Gastroesophageal sphincter (tissue), 4 donors: ENCODE data around the gene SEMA5B. TPM values are rescaled to one million over a fixed set of nuclear protein-coding genes. Genes with fewer than 3 reads are reported as not detected.
A peak's percentile ranks its signal among the peaks of the same experiment; 100 is the strongest.

ENCODE experiments used
- ATAC-seq: fragments of 150-250 bp; one replicate; pipeline ENCODE4 v1.9.1; 2016; ENCODE audit warnings: mild to moderate bottlenecking, moderate library complexity
- H3K27ac ChIP-seq, 4 donors: fragments of 200-600 bp; sonication (generic) in 3 of 4; 1 replicate in 3 of 4; 2 replicates in 1 of 4; pipeline ENCODE4 v1.5.1; 2016 to 2019
- H3K27me3 ChIP-seq: fragments of 200-600 bp; sonication (generic); one replicate; pipeline ENCODE4 v1.5.1; 2019
- H3K36me3 ChIP-seq, 2 donors: fragments of 200-600 bp; sonication (generic); one replicate each; pipeline ENCODE4 v1.5.1; 2019; ENCODE audit warnings: control low read depth in 1 of 2
- H3K4me1 ChIP-seq, 3 donors: fragments of 200-600 bp; sonication (generic); 1 replicate in 2 of 3; 2 replicates in 1 of 3; pipeline ENCODE4 v1.5.1; 2016 to 2019; ENCODE audit warnings: control low read depth in 2 of 3
- H3K4me3 ChIP-seq, 2 donors: fragments of 200-600 bp; sonication (generic); one replicate each; pipeline ENCODE4 v1.5.1; 2019; ENCODE audit warnings: mild to moderate bottlenecking in 1 of 2, moderate library complexity in 1 of 2
- H3K9me3 ChIP-seq, 3 donors: fragments of 200-600 bp; sonication (generic); one replicate each; pipeline ENCODE4 v1.5.1; 2017 to 2019; ENCODE audit warnings: control low read depth in 2 of 3
- EP300 ChIP-seq: sonication (generic); formaldehyde crosslinking; IDR thresholded peaks from one replicate; pipeline ENCODE4 v1.6.1; 2017; ENCODE audit warnings: antibody characterized with exemption, mild to moderate bottlenecking
- POLR2A ChIP-seq, 2 donors: fragments of 450-650 bp; IDR thresholded peaks; one replicate each; pipeline ENCODE4 v1.6.1; 2017; ENCODE audit warnings: antibody characterized with exemption in 2 of 2, mild to moderate bottlenecking in 2 of 2, moderate library complexity in 1 of 2
- POLR2AphosphoS5 ChIP-seq: sonication (generic); formaldehyde crosslinking; IDR thresholded peaks from one replicate; pipeline ENCODE4 v1.6.1; 2017; ENCODE audit warnings: antibody characterized with exemption
- WGBS, 2 donors: methylation state at CpG; one replicate each; pipeline ENCODE4 v1.1.5; 2018; ENCODE audit warnings: low coverage in 1 of 2; 5-methylcytosine and 5-hydroxymethylcytosine counted together
- total RNA-seq, 4 donors: library from RNA; depleted of rRNA; stranded (reverse); fragments of >200 nt; gene quantifications; one replicate each; pipeline ENCODE4 v1.1.0, GENCODE V29; 2016
- TF ChIP-seq, protein P1 (sequence below), 4 experiments: fragments of 200-600 bp in 2 of 4; fragments of 450-650 bp in 2 of 4; sonication (generic) in 1 of 4; IDR thresholded peaks; one replicate each; pipeline ENCODE4 v1.5.1; 2017 to 2019; ENCODE audit warnings: antibody characterized with exemption in 4 of 4, mild to moderate bottlenecking in 2 of 4, moderate library complexity in 2 of 4

The SEMA5B gene
- total RNA-seq, 4 donors from 2014 or later = 0.31 to 0.69 (median 0.32) TPM; not detected in 1

DNA sequence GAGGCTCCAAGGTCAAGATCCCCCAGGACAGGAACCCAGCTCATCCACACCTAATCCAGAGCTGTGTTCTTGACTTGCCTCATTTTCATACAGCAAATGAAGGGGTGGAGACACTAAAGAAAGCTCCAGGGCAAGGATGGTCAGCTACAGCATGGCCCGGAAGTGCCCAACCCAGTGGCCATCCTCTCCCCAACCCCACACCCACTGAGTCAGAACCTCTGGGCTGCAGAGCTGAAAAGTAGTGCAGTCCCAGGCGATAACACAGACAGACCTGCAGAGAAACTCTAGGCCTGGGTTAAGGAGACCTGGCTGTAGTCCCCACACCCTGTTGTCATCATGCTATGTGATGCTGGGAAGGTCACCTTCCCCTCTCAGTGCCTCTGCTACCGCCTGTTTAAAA, 85.3 kb downstream of the SEMA5B start:
- no peak for ATAC-seq
- TF ChIP-seq, protein P1, sequence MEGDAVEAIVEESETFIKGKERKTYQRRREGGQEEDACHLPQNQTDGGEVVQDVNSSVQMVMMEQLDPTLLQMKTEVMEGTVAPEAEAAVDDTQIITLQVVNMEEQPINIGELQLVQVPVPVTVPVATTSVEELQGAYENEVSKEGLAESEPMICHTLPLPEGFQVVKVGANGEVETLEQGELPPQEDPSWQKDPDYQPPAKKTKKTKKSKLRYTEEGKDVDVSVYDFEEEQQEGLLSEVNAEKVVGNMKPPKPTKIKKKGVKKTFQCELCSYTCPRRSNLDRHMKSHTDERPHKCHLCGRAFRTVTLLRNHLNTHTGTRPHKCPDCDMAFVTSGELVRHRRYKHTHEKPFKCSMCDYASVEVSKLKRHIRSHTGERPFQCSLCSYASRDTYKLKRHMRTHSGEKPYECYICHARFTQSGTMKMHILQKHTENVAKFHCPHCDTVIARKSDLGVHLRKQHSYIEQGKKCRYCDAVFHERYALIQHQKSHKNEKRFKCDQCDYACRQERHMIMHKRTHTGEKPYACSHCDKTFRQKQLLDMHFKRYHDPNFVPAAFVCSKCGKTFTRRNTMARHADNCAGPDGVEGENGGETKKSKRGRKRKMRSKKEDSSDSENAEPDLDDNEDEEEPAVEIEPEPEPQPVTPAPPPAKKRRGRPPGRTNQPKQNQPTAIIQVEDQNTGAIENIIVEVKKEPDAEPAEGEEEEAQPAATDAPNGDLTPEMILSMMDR (IDR thresholded peaks at IDR 0.05) = no peak
- no peak for TF ChIP-seq POLR2AphosphoS5
- TF ChIP-seq POLR2A (IDR thresholded peaks at IDR 0.05) = no peak
- no peak for TF ChIP-seq EP300
- Histone ChIP-seq H3K27me3 (no peaks in the 10 kb centered on the region), H3K9me3 (no peaks in the 10 kb centered on the region), H3K4me3 (no peak overlapping the region), H3K4me1 (peaks cover 0 to 14% (median 0%) of the 10 kb centered on the region in 3 donors), H3K36me3 (no peaks in the 10 kb centered on the region), H3K27ac (no peak overlapping the region)
- WGBS, 2 donors = 60% methylated on average over 1 of the region's 3 CpGs; no CpG with 5 or more reads in 1 of the 2 donors

DNA sequence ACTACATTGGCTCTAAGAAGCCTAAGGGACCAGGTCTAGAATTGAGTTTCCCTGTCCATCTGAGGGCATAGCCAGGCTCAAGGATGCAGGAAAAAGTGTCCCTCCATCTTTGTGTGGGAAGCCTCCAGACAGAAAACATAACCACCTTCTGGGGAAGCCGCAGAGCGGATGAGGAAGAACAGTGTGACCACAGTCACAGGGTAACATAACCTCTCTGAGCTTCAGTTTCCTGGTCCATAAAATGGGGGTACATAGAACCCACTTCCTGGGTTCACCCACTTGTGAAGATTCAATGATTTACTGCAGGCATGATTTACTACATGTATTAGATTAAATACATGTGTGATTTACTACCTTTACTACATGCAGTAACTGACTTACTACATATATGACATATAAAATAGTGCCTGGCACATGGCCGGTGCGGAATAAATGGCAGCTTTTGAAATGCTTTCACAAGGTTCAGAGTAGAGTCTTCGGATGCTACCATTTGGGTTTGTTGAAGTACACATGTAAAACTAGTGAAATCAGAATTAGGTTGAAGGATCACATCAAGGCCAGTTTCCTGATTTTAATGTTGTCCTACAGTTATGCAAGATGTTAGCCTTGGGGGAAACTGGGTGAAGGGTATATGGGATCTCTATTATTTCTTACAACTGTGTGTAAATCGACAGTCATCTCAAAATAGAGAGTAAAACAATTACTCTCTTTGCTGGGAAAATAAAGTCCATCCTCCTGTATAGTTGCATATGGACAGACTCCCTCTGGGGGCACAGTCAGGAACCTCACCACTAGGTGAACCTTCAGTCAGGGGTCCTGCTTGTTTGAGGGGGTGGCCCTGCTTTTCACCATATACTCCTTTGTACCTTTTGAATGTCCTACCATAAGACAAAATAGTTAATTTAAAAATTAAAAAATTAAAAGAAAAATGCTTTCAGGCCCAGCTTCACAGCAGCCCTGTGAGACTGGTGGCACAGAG, 86.0 kb downstream of the SEMA5B start:
- WGBS, 2 donors = 93 to 96% methylated on average over 6 of the region's 6 CpGs
- H3K27ac ChIP-seq = peak overlapping the region in 1 of 4 donors; percentile 44
- H3K27me3 ChIP-seq = no peaks in the 10 kb centered on the region
- H3K4me1 ChIP-seq = peaks cover 0 to 14% (median 0%) of the 10 kb centered on the region in 3 donors
- no peaks in the 10 kb centered on the region for H3K36me3 ChIP-seq
- no peak for ATAC-seq
- H3K4me3 ChIP-seq = no peak overlapping the region
- TF ChIP-seq POLR2A (IDR thresholded peaks at IDR 0.05) = no peak
- TF ChIP-seq, protein P1 (IDR thresholded peaks at IDR 0.05) = peak in 1 of 4 experiments; percentile 6
- no peaks in the 10 kb centered on the region for H3K9me3 ChIP-seq

DNA sequence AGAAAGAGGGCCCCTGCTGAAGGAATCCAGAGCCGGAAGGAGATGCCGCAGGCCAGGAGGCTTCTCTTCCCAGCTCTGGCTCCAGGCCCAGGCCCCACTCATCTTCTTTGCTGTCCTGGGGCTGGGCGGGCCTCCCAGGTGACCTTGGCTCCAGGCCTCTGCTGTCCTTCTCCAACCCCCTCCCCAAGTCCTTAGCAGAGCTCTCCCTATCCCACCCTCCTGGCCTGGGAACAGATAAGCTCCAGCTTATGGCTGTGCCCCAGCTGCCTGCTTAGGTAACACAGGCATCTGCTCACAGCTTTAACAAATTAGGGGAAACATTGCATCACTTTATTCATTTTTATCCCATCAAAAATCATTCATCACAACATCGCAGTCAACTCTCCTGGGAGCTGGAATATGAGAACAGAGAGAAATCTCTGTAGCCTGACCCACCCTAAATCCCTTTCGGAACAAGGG, 86.9 kb downstream of the SEMA5B start:
- no peak overlapping the region for H3K4me3 ChIP-seq
- TF ChIP-seq POLR2A (IDR thresholded peaks at IDR 0.05) (no peak), POLR2AphosphoS5 (peak; percentile 15)
- TF ChIP-seq, protein P1 (IDR thresholded peaks at IDR 0.05) = no peak
- no peaks in the 10 kb centered on the region for H3K27me3 ChIP-seq
- 40 to 46% methylated on average over 1 to 3 of the region's 5 CpGs for WGBS, 2 donors
- H3K27ac ChIP-seq = peak overlapping the region in 3 of 4 donors; percentile 24 to 66 (median 50)
- H3K9me3 ChIP-seq = no peaks in the 10 kb centered on the region
- ATAC-seq = peak; percentile 58
- peaks cover 0 to 14% (median 0%) of the 10 kb centered on the region in 3 donors for H3K4me1 ChIP-seq
- no peaks in the 10 kb centered on the region for H3K36me3 ChIP-seq

DNA sequence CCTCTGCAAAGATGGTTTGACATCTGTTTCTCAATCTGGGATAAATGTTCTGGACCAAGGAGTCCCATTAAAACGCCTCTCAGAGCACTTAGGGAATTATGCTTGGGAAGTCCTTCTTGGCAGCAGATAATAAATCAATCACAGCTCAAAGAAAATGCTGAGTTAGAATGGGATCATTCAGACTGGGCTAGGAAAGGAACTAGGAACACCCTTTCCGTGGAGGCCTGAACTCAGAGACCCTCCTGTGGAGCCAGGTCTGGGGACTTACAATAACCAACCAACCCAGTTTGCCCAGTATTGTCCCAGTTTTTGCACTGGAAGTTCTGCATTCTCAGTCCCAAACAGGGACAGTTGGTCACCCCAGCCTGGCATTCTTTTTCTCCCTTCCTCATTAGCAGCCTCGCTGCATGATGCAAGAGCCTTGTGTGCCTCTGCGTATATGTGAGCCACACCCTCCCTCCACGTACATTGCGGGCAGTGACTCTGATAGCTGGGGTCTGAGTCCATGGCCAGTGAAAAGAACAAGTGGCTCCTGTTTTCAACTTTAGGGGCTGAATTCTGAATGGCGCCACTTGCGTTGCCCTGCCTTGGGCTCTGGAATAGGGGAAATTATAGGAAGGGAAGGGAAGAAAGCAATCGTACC, 88.7 kb downstream of the SEMA5B start:
- no peak overlapping the region for H3K4me3 ChIP-seq
- H3K27ac ChIP-seq = no peak overlapping the region
- TF ChIP-seq, protein P1 (IDR thresholded peaks at IDR 0.05) = no peak
- TF ChIP-seq POLR2AphosphoS5 (no peak), POLR2A (IDR thresholded peaks at IDR 0.05) (no peak), EP300 (no peak)
- no peak for ATAC-seq
- H3K27me3 ChIP-seq = no peaks in the 10 kb centered on the region
- H3K4me1 ChIP-seq = peaks cover 0 to 5% (median 0%) of the 10 kb centered on the region in 3 donors
- H3K9me3 ChIP-seq = no peaks in the 10 kb centered on the region
- H3K36me3 ChIP-seq = no peaks in the 10 kb centered on the region
- WGBS, 2 donors = 89 to 91% methylated on average over 6 to 8 of the region's 9 CpGs
